22Rv1 (cell line): ENCODE measurements around the gene CCDC137.

Source experiments
- H3K27ac ChIP-seq: fragments of 450-650 bp; 2 replicates; pipeline ENCODE4 v1.5.1; 2017
- ZFX ChIP-seq: fragments of 450-650 bp; IDR thresholded peaks from 2 replicates; pipeline ENCODE4 v1.6.1; 2017; ENCODE audit warnings: antibody characterized with exemption, borderline replicate concordance
- TF ChIP-seq, protein P1 (sequence below): fragments of 450-650 bp; IDR thresholded peaks from 2 replicates; pipeline ENCODE4 v1.5.1; 2017; ENCODE audit warnings: mild to moderate bottlenecking

The CCDC137 gene

GRCh38 chr17:81710514-81711308, 44.2 kb downstream of the CCDC137 start:
- peak overlapping the region; percentile 97 for H3K27ac ChIP-seq
- TF ChIP-seq, protein P1, sequence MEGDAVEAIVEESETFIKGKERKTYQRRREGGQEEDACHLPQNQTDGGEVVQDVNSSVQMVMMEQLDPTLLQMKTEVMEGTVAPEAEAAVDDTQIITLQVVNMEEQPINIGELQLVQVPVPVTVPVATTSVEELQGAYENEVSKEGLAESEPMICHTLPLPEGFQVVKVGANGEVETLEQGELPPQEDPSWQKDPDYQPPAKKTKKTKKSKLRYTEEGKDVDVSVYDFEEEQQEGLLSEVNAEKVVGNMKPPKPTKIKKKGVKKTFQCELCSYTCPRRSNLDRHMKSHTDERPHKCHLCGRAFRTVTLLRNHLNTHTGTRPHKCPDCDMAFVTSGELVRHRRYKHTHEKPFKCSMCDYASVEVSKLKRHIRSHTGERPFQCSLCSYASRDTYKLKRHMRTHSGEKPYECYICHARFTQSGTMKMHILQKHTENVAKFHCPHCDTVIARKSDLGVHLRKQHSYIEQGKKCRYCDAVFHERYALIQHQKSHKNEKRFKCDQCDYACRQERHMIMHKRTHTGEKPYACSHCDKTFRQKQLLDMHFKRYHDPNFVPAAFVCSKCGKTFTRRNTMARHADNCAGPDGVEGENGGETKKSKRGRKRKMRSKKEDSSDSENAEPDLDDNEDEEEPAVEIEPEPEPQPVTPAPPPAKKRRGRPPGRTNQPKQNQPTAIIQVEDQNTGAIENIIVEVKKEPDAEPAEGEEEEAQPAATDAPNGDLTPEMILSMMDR = no peak
- TF ChIP-seq ZFX = no peak

- TF ChIP-seq, protein P1 = no peak
- no peak for TF ChIP-seq ZFX
- peak within 1 kb of the TSS; percentile 97 for H3K27ac ChIP-seq
Observed at GRCh38 chr17:81711814-81712467, 45.4 kb downstream of the CCDC137 start, which contains the start of gene SLC25A10. Gene SLC25A10, plus strand, starts transcription at chr17:81712284. Its CDS starts 143 bp downstream, at chr17:81712427.

GRCh38 chr17:81712468-81713003, 46.0 kb downstream of the CCDC137 start:
- peak overlapping the region; percentile 97 for H3K27ac ChIP-seq

DNA sequence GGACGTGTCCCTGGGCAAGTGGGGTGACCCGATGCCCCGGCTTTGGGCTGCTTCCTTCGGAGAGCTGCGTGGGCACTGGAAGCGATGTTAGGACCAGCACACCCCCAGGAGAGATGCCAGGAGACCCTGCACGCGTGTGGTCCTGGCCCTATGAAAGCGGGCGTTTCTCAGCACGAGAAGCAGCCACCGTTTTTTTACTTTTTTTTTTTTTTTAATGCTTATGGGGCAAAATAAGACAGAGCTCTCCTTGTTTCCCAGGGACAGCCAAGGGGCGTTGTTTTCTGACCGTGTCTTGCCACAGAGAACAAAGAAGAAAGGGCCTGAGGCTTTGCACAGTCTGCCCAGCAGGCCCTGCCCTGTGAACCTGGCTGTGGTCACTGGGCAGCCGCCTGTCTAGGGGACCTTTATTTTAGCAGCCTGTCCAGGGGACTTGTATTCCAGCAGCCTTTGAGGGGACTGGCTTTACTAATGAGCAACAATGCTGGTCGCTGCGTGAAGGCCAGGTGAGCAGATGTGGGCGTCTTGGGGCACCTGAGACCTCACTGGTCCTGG, 46.5 kb downstream of the CCDC137 start:
- no peak for TF ChIP-seq ZFX
- TF ChIP-seq, protein P1 = no peak
- peak overlapping the region; percentile 97 for H3K27ac ChIP-seq

More at GRCh38 chr17:81712468-81713003, 46.0 kb downstream of the CCDC137 start:
- TF ChIP-seq ZFX = no peak
- TF ChIP-seq, protein P1 = peak; percentile 26

GRCh38 chr17:81713556-81714411, 47.2 kb downstream of the CCDC137 start:
- peak overlapping the region; percentile 97 for H3K27ac ChIP-seq
- TF ChIP-seq ZFX = no peak
- TF ChIP-seq, protein P1 = no peak

DNA sequence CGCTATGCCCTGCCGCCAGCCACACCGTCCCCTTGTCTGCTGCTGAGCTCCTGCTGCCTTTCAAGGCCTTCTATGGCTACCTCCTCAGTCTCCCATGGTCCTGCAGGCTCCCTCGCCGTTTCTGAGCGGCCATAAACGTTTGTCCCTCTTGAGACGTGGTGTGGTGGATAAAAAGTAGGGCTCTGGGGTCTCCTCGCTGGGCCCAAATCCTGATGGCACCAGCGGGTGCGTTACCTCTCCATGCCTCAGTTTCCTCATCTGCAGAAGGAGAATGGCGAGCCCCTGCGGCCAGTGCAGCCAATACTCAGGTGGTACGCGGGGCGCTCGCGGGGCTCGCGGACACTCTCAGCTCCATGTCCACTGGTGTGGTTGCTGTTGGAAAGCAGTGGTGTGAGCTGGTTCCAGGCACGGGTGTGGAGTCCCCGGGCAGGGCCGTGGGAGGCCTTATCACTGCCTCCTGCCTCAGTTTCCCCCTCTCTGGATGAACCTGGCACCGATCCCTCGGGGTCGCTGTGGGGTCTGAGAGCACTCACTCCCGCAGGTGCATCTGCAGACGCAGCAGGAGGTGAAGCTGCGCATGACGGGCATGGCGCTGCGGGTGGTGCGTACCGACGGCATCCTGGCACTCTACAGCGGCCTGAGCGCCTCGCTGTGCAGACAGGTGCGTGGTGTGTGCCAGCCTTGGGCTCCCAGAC, 48.0 kb downstream of the CCDC137 start:
- H3K27ac ChIP-seq = peak overlapping the region; percentile 97
- TF ChIP-seq ZFX = no peak
- TF ChIP-seq, protein P1 = no peak
